GM19467 (cell line): ENCODE results near the gene TMEM30B.
"Not testable (repeated sequence)": the region's sequence is repeated elsewhere in the genome, so short reads cannot be mapped to it uniquely, and the experiment has no call there.

Experiments used
- ATAC-seq: cut with Tn5 transposase; IDR thresholded peaks from one replicate; pipeline ENCODE4 v1.9.1; 2021; ENCODE audit warnings: mild to moderate bottlenecking, moderate library complexity; ENCODE audit not compliant: unreplicated experiment

The TMEM30B gene

GRCh38 chr14:61239285-61239684 is 41.9 kb downstream of the TMEM30B start:
- not testable (repeated sequence) for ATAC-seq

DNA sequence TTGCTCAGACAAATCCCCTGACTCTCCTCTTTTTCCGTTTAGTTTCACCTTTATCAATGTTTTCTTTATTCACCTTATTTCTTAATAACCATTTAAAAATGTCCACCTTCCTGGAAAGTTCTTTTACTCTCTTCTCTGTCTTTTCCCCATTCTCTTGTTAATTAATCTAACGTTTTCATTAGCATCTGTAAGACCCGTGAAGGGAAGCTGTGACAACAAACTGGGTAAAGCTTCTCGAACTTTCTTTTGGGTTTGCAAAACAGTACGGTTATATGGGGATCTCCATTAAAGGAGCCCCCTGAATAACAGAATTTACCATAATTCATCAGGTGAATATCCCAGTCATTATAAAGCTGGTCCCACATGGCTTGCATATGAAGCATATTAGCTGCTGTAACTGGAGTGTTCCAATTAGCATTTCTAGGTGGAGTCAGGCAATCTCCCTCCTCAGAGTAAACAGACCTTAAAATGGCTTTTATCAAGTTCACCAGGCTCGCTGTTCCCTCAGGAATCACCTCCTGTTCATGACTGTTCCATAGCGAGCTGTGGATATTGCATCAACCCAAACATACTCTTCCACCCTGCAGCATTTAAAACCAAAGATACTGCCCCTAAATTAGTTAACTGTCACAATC is 42.4 kb downstream of the TMEM30B start:
- ATAC-seq: no peak

DNA sequence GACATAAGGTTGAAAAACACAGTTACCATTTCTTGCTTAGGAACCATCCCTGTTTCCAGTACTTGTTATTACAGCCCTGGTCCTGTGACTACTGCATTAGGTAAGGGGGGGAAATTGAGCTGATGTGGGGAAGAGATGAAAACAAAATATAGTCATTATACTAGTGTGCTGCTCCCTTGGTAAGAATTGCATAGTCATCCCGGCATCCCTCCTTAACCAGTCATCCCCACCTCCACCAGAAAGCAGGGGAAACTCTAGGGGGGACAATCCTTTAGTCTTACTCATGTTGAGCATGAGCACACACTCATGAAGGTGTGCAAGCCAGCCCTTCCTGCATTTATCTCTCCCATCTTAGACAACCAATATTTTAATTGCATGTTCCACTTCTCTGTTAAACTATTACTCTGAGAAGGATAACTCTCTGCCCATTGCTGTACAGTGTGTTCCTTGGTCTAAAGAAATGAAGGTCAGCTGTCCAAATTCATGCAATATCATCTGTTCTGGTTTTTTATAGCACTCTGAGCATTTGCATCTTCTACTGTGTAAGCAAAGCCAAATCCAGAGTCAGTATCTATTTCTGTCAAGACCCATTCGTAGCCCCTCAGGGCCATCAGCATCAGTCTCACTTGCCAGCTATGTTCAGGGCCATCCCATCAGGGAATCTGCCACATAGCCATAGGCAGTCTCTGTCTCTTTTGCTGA is 46.8 kb downstream of the TMEM30B start:
- no peak for ATAC-seq

GRCh38 chr14:61233436-61233956 is 47.6 kb downstream of the TMEM30B start:
- ATAC-seq: no peak

GRCh38 chr14:61231810-61232209 is 49.3 kb downstream of the TMEM30B start:
- ATAC-seq: no peak

DNA sequence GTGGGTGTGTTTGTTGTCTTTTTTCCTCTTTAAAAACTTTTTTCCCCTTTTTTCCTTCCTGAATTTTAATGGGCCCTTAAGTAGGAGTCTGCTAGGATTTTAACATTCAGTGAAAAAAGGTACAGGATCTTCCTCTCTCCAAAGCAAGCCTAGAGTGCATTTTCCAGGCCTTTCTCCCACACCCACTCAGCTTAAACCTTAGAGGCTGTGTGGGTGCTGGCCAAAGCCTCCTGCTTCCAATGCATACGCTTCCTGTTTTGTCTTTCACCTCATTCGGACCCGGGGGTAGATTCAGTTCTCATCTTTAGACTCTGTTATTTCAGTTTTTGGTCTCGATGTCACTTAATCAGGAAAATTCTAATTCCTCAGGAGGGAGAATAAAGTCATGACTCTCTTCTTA is 51.2 kb downstream of the TMEM30B start:
- ATAC-seq: no peak

GRCh38 chr14:61229475-61229888 is 51.7 kb downstream of the TMEM30B start:
- no peak for ATAC-seq

DNA sequence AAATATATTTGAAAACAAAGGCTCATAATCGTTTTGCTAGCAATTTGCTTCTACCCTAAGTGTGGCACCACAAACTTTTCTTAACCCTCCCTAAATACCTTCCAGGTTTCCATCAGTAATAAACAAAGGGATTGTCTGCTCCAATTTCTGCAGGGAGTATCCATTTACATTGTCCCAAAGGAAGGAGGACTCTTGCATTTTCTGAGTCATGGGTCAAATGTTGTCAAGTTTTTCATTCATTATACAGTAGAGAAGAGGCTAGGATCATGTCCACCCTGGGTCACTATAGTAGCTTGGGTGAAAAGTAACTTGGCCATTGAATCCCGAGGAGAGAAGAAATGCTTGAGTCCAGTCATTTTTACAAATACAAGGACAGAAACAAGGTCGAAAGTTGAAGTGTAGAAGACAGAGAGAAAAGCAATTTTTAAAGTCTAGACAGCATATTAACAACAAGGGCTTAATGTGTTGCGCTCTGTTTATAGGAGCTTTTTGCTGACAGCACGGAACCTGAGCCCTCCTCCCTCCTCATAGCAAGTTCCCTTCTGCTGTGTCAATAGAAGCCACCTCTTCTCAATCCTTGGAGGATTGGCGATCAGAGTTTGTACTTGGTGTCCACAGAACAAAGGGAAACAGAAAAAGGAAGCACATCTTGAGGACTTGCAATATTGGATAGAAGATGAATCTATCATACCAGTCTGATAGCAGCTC is 53.1 kb downstream of the TMEM30B start:
- no peak for ATAC-seq
